PFSK-1 (cell line): ENCODE data around the gene SNX24.

Experiments used
- FOXP2 ChIP-seq: optimal IDR thresholded peaks from 2 replicates; pipeline ENCODE3; 2011; ENCODE audit warnings: borderline replicate concordance, control low read depth, inconsistent platforms; ENCODE audit not compliant: insufficient read depth; ENCODE audit errors: extremely low read length, extremely low read depth
- POLR2AphosphoS5 ChIP-seq: IDR thresholded peaks from 2 replicates; pipeline ENCODE4 v1.6.1; 2012; ENCODE audit warnings: low read depth, mild to moderate bottlenecking, control low read depth, low read length, moderate library complexity
- REST ChIP-seq, 2 experiments: IDR thresholded peaks; 2 replicates each; pipeline versions ENCODE4 v1.6.1 to v1.8.0; 2011 to 2012; ENCODE audit warnings: low read depth in 2 of 2, low read length in 2 of 2, control low read depth in 1 of 2, inconsistent platforms in 1 of 2, mild to moderate bottlenecking in 1 of 2, moderate library complexity in 1 of 2; ENCODE audit not compliant: insufficient read depth in 1 of 2
- SIN3A ChIP-seq: IDR thresholded peaks from 2 replicates; pipeline ENCODE4 v1.6.1; 2012; ENCODE audit warnings: mild to moderate bottlenecking, low read length, moderate library complexity, borderline replicate concordance; ENCODE audit not compliant: insufficient read depth
- TAF1 ChIP-seq: IDR thresholded peaks from 2 replicates; pipeline ENCODE4 v1.6.1; 2012; ENCODE audit warnings: low read length, control low read depth, borderline replicate concordance; ENCODE audit not compliant: insufficient read depth

SNX24 gene

GRCh38 chr5:122906768-122907167 lies 61.4 kb downstream of the SNX24 start:
- TF ChIP-seq SIN3A (no peak), FOXP2 (no peak), REST (IDR thresholded peaks at IDR 0.05; ENCODE audit: insufficient read depth in 1 of 2, low read depth in 2 of 2, low read length in 2 of 2) (no peak), POLR2AphosphoS5 (no peak)

- TF ChIP-seq POLR2AphosphoS5, result no peak
These were observed 61.9 kb downstream of the SNX24 start for GRCh38 chr5:122907276-122907675.

GRCh38 chr5:122908108-122908507 lies 62.7 kb downstream of the SNX24 start:
- TF ChIP-seq SIN3A, result no peak
- TF ChIP-seq FOXP2, result no peak
- TF ChIP-seq POLR2AphosphoS5, result no peak
- TF ChIP-seq REST (IDR thresholded peaks at IDR 0.05; ENCODE audit: insufficient read depth in 1 of 2, low read depth in 2 of 2, low read length in 2 of 2), result no peak
- no peak for TF ChIP-seq TAF1

- TF ChIP-seq POLR2AphosphoS5 (no peak), FOXP2 (no peak), TAF1 (no peak), SIN3A (no peak)
These were observed 63.2 kb downstream of the SNX24 start for GRCh38 chr5:122908662-122909061.

GRCh38 chr5:122909470-122910100 lies 64.2 kb downstream of the SNX24 start:
- TF ChIP-seq POLR2AphosphoS5, result no peak
- no peak for TF ChIP-seq REST (IDR thresholded peaks at IDR 0.05; ENCODE audit: insufficient read depth in 1 of 2, low read depth in 2 of 2, low read length in 2 of 2)
- no peak for TF ChIP-seq FOXP2
- no peak for TF ChIP-seq TAF1
- no peak for TF ChIP-seq SIN3A

GRCh38 chr5:122915717-122916461 lies 70.5 kb downstream of the SNX24 start:
- TF ChIP-seq REST (IDR thresholded peaks at IDR 0.05; ENCODE audit: insufficient read depth in 1 of 2, low read depth in 2 of 2, low read length in 2 of 2) (no peak), TAF1 (no peak), FOXP2 (no peak), SIN3A (no peak), POLR2AphosphoS5 (no peak)
